ENCODE results near the gene HMGB3.
"Not testable (repeated sequence)": the region's sequence is repeated elsewhere in the genome, so short reads cannot be mapped to it uniquely, and the experiment has no call there.

Gene HMGB3

GRCh38 chrX:150977411-150978162, 5.5 kb upstream of the HMGB3 start:
- no peak for DNase-seq (ENCODE audit: low read depth)

- no peak for DNase-seq (ENCODE audit: low read depth)
Measured at GRCh38 chrX:150980186-150980585, 2.9 kb upstream of the HMGB3 start.

GRCh38 chrX:150980711-150981110, 2.4 kb upstream of the HMGB3 start:
- no peak for DNase-seq (ENCODE audit: low read depth)

GRCh38 chrX:150982235-150982787, 824 bp upstream of the HMGB3 start:
- no peak for DNase-seq (ENCODE audit: low read depth)

GRCh38 chrX:150983521-150984168, 510 bp downstream of the HMGB3 start:
- no peak for DNase-seq (ENCODE audit: low read depth)

GRCh38 chrX:150984169-150984824, 1.2 kb downstream of the HMGB3 start:
- no peak for DNase-seq (ENCODE audit: low read depth)

- not testable (repeated sequence) for DNase-seq (ENCODE audit: low read depth)
Measured at GRCh38 chrX:150987687-150988086, 4.6 kb downstream of the HMGB3 start.

- no peak for DNase-seq (ENCODE audit: low read depth)
Measured at GRCh38 chrX:150989420-150989819, 6.3 kb downstream of the HMGB3 start.

GRCh38 chrX:150990910-150991309, 7.8 kb downstream of the HMGB3 start:
- DNase-seq (ENCODE audit: low read depth) = no peak

GRCh38 chrX:151000861-151001331, 17.8 kb downstream of the HMGB3 start:
- no peak for DNase-seq (ENCODE audit: low read depth)

GRCh38 chrX:151004085-151004484, 20.9 kb downstream of the HMGB3 start:
- no peak for DNase-seq (ENCODE audit: low read depth)

- DNase-seq (ENCODE audit: low read depth) = no peak
Measured at GRCh38 chrX:151006410-151007109, 23.4 kb downstream of the HMGB3 start.

- no peak for DNase-seq (ENCODE audit: low read depth)
Measured at GRCh38 chrX:151009582-151009981, 26.4 kb downstream of the HMGB3 start.

GRCh38 chrX:151013164-151013743, 30.1 kb downstream of the HMGB3 start:
- no peak for DNase-seq (ENCODE audit: low read depth)

GRCh38 chrX:151015684-151016083, 32.5 kb downstream of the HMGB3 start:
- DNase-seq (ENCODE audit: low read depth) = no peak

GRCh38 chrX:151019856-151020255, 36.7 kb downstream of the HMGB3 start:
- DNase-seq (ENCODE audit: low read depth) = peak; percentile 20

- DNase-seq (ENCODE audit: low read depth) = no peak
Measured at GRCh38 chrX:151030845-151031244, 47.7 kb downstream of the HMGB3 start.

- no peak for DNase-seq (ENCODE audit: low read depth)
Measured at GRCh38 chrX:151031391-151031975, 48.3 kb downstream of the HMGB3 start.

- DNase-seq (ENCODE audit: low read depth) = no peak
Measured at GRCh38 chrX:151039351-151039750, 56.2 kb downstream of the HMGB3 start.
